Keratinocyte (primary cell): Measurements from ENCODE around the gene RASA1.

Experiments
- CTCF ChIP-seq, 3 experiments: IDR thresholded peaks in 1 of 3; conservative IDR thresholded peaks in 1 of 3; optimal IDR thresholded peaks in 1 of 3; 2 replicates in 2 of 3; 3 replicates in 1 of 3; pipeline versions ENCODE3 to v1.5.1; 2011; ENCODE audit warnings: low read length in 3 of 3, mild to moderate bottlenecking in 3 of 3, moderate library complexity in 2 of 3, control low read depth in 1 of 3, inconsistent platforms in 1 of 3; ENCODE audit not compliant: insufficient read depth in 2 of 3; ENCODE audit errors: extremely low read depth in 1 of 3
- EZH2 ChIP-seq: IDR thresholded peaks from one replicate; pipeline ENCODE4 v1.6.1; 2012; ENCODE audit warnings: inconsistent platforms, mild to moderate bottlenecking, low read length, moderate library complexity

DNA sequence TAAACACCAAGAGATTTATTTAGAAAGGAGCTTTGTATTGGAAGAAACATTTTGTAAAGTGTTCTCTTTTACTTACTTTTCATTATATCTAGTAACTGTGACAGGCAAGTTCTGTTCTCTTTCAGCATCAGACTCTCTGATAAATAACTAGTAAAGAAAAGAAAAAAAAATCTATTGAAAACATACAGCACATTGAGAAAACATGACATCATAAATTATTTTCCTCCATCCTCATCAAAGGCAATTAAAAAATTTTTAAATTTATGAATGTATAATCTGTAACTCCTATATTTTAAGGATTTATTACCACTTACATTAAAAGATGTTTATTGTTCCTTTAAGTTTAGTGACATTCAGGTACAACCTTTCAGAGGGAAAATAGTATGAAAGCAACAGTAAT lies 133.9 kb downstream of the RASA1 start:
- no peak for TF ChIP-seq EZH2
- no peak for TF ChIP-seq CTCF (optimal IDR thresholded peaks at IDR 0.05 in 1 of 3, IDR thresholded peaks at IDR 0.05 in 1 of 3, conservative IDR thresholded peaks at IDR 0.05 in 1 of 3; ENCODE audit: extremely low read depth in 1 of 3, insufficient read depth in 2 of 3, low read length in 3 of 3)
